ENCODE results near the gene EVI5. TPM values are rescaled to one million over a fixed set of nuclear protein-coding genes. Genes with fewer than 3 reads are reported as not detected.
"Not testable (repeated sequence)": the region's sequence is repeated elsewhere in the genome, so short reads cannot be mapped to it uniquely, and the experiment has no call there.

EVI5 gene
- polyA plus RNA-seq, 4 donors = 3.2 to 16.5 (median 5.4) TPM

GRCh38 chr1:92736395-92736794, 48.5 kb downstream of the EVI5 start:
- H3K27ac ChIP-seq (ENCODE audit: low read depth in 1 of 3, low read length in 2 of 3) = no peak overlapping the region
- H3K36me3 ChIP-seq (ENCODE audit: control insufficient read depth in 3 of 3, insufficient read depth in 2 of 3, low read depth in 1 of 3, low read length in 3 of 3) = peaks cover 0 to 7% (median 0%) of the 10 kb centered on the region in 3 donors
- DNase-seq (peak; percentile 11 to 40), FAIRE-seq (no peak)
- H3K4me1 ChIP-seq (ENCODE audit: control insufficient read depth in 3 of 3, insufficient read depth in 2 of 3, low read depth in 1 of 3, low read length in 2 of 3) = no peaks in the 10 kb centered on the region
- 78 to 82% (median 81%) methylated on average over 4 of the region's 4 CpGs for WGBS, 3 donors
- no peak overlapping the region for H3K4me3 ChIP-seq (ENCODE audit: low read depth in 1 of 3, low read length in 3 of 3)
- no peaks in the 10 kb centered on the region for H3K27me3 ChIP-seq (ENCODE audit: control insufficient read depth in 3 of 3, insufficient read depth in 3 of 3, low read length in 3 of 3)
- H3K9me3 ChIP-seq (ENCODE audit: control insufficient read depth in 2 of 2, insufficient read depth in 1 of 2, low read depth in 1 of 2, low read length in 1 of 2) = no peaks in the 10 kb centered on the region

DNA sequence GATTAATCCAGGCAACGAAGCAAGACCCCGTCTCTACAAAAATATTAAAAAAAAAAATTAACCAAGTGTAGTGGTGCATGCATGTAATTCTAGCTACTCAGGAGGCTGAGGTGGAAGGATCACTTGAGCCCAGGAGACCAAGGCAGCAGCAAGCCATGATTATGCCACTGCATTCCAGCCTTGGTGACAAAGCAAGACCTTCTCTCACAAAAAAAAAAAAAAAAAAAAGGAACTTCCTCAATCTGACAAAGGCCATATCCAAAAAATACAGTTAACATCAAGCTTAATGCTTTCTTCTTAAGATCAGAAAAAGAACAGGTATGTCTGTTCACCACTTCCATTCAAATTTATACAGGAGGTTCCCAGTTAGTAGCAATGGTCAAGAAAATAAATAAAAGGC, 54.4 kb downstream of the EVI5 start:
- H3K27ac ChIP-seq (ENCODE audit: low read depth in 1 of 3, low read length in 2 of 3) = no peak overlapping the region
- no peaks in the 10 kb centered on the region for H3K27me3 ChIP-seq (ENCODE audit: control insufficient read depth in 3 of 3, insufficient read depth in 3 of 3, low read length in 3 of 3)
- no peaks in the 10 kb centered on the region for H3K4me1 ChIP-seq (ENCODE audit: control insufficient read depth in 3 of 3, insufficient read depth in 2 of 3, low read depth in 1 of 3, low read length in 2 of 3)
- H3K36me3 ChIP-seq (ENCODE audit: control insufficient read depth in 3 of 3, insufficient read depth in 2 of 3, low read depth in 1 of 3, low read length in 3 of 3) = peaks cover 0 to 14% (median 0%) of the 10 kb centered on the region in 3 donors
- H3K4me3 ChIP-seq (ENCODE audit: low read depth in 1 of 3, low read length in 3 of 3) = no peak overlapping the region
- FAIRE-seq (no peak), DNase-seq (no peak)
- no peaks in the 10 kb centered on the region for H3K9me3 ChIP-seq (ENCODE audit: control insufficient read depth in 2 of 2, insufficient read depth in 1 of 2, low read depth in 1 of 2, low read length in 1 of 2)
- 95 to 98% (median 97%) methylated on average over 2 of the region's 2 CpGs for WGBS, 3 donors

- no peak for FAIRE-seq
- no peak for DNase-seq
- Histone ChIP-seq H3K9me3 (ENCODE audit: control insufficient read depth in 2 of 2, insufficient read depth in 1 of 2, low read depth in 1 of 2, low read length in 1 of 2) (peaks cover 0 to 11% of the 10 kb centered on the region in 2 donors), H3K4me3 (ENCODE audit: low read depth in 1 of 3, low read length in 3 of 3) (no peak overlapping the region), H3K4me1 (ENCODE audit: control insufficient read depth in 3 of 3, insufficient read depth in 2 of 3, low read depth in 1 of 3, low read length in 2 of 3) (no peaks in the 10 kb centered on the region), H3K27ac (ENCODE audit: low read depth in 1 of 3, low read length in 2 of 3) (no peak overlapping the region), H3K27me3 (ENCODE audit: control insufficient read depth in 3 of 3, insufficient read depth in 3 of 3, low read length in 3 of 3) (no peaks in the 10 kb centered on the region), H3K36me3 (ENCODE audit: control insufficient read depth in 3 of 3, insufficient read depth in 2 of 3, low read depth in 1 of 3, low read length in 3 of 3) (peaks cover 0 to 18% (median 0%) of the 10 kb centered on the region in 3 donors)
- WGBS, 3 donors = 76 to 82% (median 80%) methylated on average over 4 of the region's 4 CpGs
Measured at GRCh38 chr1:92728697-92729096, 56.2 kb downstream of the EVI5 start.

DNA sequence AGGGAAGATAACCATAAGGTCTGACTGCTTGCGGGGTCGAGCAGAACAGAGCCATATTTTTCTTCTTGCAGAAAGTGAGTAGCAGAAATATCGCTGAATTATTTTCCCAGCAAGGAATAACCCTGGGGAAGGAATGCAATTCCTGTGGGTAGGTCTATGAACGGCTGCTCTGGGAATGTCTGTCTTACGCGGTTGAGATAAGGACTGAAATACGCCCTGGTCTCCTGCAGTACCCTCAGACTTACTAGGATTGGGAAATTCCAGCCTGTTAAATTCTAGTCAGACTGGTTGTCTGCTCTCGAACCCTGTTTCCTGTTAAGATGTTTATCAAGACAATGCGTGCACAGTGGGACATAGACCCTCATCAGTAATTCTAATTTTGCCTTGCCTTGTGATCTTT, 61.2 kb downstream of the EVI5 start:
- not testable (repeated sequence) for H3K36me3 ChIP-seq (ENCODE audit: control insufficient read depth in 3 of 3, insufficient read depth in 2 of 3, low read depth in 1 of 3, low read length in 3 of 3); H3K27ac ChIP-seq (ENCODE audit: low read depth in 1 of 3, low read length in 2 of 3); H3K4me3 ChIP-seq (ENCODE audit: low read depth in 1 of 3, low read length in 3 of 3); FAIRE-seq; H3K27me3 ChIP-seq (ENCODE audit: control insufficient read depth in 3 of 3, insufficient read depth in 3 of 3, low read length in 3 of 3); DNase-seq; H3K4me1 ChIP-seq (ENCODE audit: control insufficient read depth in 3 of 3, insufficient read depth in 2 of 3, low read depth in 1 of 3, low read length in 2 of 3)
- peaks cover 0 to 13% of the 10 kb centered on the region in 2 donors for H3K9me3 ChIP-seq (ENCODE audit: control insufficient read depth in 2 of 2, insufficient read depth in 1 of 2, low read depth in 1 of 2, low read length in 1 of 2)
- WGBS, 3 donors = 94 to 97% (median 94%) methylated on average over 9 of the region's 9 CpGs

- H3K27ac ChIP-seq (ENCODE audit: low read depth in 1 of 3, low read length in 2 of 3) = no peak overlapping the region
- DNase-seq = no peak
- H3K4me3 ChIP-seq (ENCODE audit: low read depth in 1 of 3, low read length in 3 of 3) = no peak overlapping the region
- peaks cover 0 to 5% (median 0%) of the 10 kb centered on the region in 3 donors for H3K36me3 ChIP-seq (ENCODE audit: control insufficient read depth in 3 of 3, insufficient read depth in 2 of 3, low read depth in 1 of 3, low read length in 3 of 3)
- no peaks in the 10 kb centered on the region for H3K27me3 ChIP-seq (ENCODE audit: control insufficient read depth in 3 of 3, insufficient read depth in 3 of 3, low read length in 3 of 3)
- peaks cover 0 to 13% of the 10 kb centered on the region in 2 donors for H3K9me3 ChIP-seq (ENCODE audit: control insufficient read depth in 2 of 2, insufficient read depth in 1 of 2, low read depth in 1 of 2, low read length in 1 of 2)
- no peaks in the 10 kb centered on the region for H3K4me1 ChIP-seq (ENCODE audit: control insufficient read depth in 3 of 3, insufficient read depth in 2 of 3, low read depth in 1 of 3, low read length in 2 of 3)
- FAIRE-seq = no peak
Measured at GRCh38 chr1:92721886-92722285, 63.0 kb downstream of the EVI5 start.

GRCh38 chr1:92721157-92721556, 63.8 kb downstream of the EVI5 start:
- H3K36me3 ChIP-seq (ENCODE audit: control insufficient read depth in 3 of 3, insufficient read depth in 2 of 3, low read depth in 1 of 3, low read length in 3 of 3); DNase-seq; H3K4me3 ChIP-seq (ENCODE audit: low read depth in 1 of 3, low read length in 3 of 3); H3K4me1 ChIP-seq (ENCODE audit: control insufficient read depth in 3 of 3, insufficient read depth in 2 of 3, low read depth in 1 of 3, low read length in 2 of 3); H3K27ac ChIP-seq (ENCODE audit: low read depth in 1 of 3, low read length in 2 of 3); H3K27me3 ChIP-seq (ENCODE audit: control insufficient read depth in 3 of 3, insufficient read depth in 3 of 3, low read length in 3 of 3); FAIRE-seq: not testable (repeated sequence)
- WGBS, 3 donors = 100% methylated on average over 2 of the region's 2 CpGs; no CpG with 5 or more reads in 2 of the 3 donors
- H3K9me3 ChIP-seq (ENCODE audit: control insufficient read depth in 2 of 2, insufficient read depth in 1 of 2, low read depth in 1 of 2, low read length in 1 of 2) = peaks cover 0 to 15% of the 10 kb centered on the region in 2 donors

DNA sequence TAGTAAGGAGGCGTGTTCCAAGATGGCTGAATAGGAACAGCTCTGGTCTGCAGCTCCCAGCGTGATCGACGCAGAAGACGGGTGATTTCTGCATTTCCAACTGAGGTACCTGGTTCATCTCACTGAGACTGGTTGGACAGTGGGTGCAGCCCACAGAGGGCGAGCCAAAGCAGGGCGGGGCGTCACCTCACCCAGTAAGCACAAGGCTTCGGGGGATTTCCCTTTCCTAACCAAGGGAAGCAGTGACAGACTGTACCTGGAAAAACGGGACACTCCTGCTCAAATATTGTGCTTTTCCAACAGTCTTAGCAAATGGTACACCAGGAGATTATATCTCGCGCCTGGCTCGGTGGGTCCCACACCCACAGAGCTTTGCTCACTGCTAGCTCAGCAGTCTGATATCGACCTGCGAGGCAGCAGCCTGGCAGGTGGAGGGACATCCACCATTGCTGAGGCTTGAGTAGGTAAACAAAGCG, 69.4 kb downstream of the EVI5 start:
- DNase-seq; H3K4me1 ChIP-seq (ENCODE audit: control insufficient read depth in 3 of 3, insufficient read depth in 2 of 3, low read depth in 1 of 3, low read length in 2 of 3); H3K4me3 ChIP-seq (ENCODE audit: low read depth in 1 of 3, low read length in 3 of 3); FAIRE-seq; H3K27ac ChIP-seq (ENCODE audit: low read depth in 1 of 3, low read length in 2 of 3); H3K36me3 ChIP-seq (ENCODE audit: control insufficient read depth in 3 of 3, insufficient read depth in 2 of 3, low read depth in 1 of 3, low read length in 3 of 3); H3K27me3 ChIP-seq (ENCODE audit: control insufficient read depth in 3 of 3, insufficient read depth in 3 of 3, low read length in 3 of 3); H3K9me3 ChIP-seq (ENCODE audit: control insufficient read depth in 2 of 2, insufficient read depth in 1 of 2, low read depth in 1 of 2, low read length in 1 of 2): not testable (repeated sequence)
- 95% methylated on average over 16 of the region's 16 CpGs for WGBS, 3 donors

- DNase-seq = no peak
- Histone ChIP-seq H3K27ac (ENCODE audit: low read depth in 1 of 3, low read length in 2 of 3) (no peak overlapping the region), H3K36me3 (ENCODE audit: control insufficient read depth in 3 of 3, insufficient read depth in 2 of 3, low read depth in 1 of 3, low read length in 3 of 3) (peaks cover 0 to 5% (median 0%) of the 10 kb centered on the region in 3 donors), H3K27me3 (ENCODE audit: control insufficient read depth in 3 of 3, insufficient read depth in 3 of 3, low read length in 3 of 3) (no peaks in the 10 kb centered on the region), H3K4me1 (ENCODE audit: control insufficient read depth in 3 of 3, insufficient read depth in 2 of 3, low read depth in 1 of 3, low read length in 2 of 3) (peaks cover 0 to 14% (median 0%) of the 10 kb centered on the region in 3 donors), H3K9me3 (ENCODE audit: control insufficient read depth in 2 of 2, insufficient read depth in 1 of 2, low read depth in 1 of 2, low read length in 1 of 2) (peaks cover 0 to 5% of the 10 kb centered on the region in 2 donors), H3K4me3 (ENCODE audit: low read depth in 1 of 3, low read length in 3 of 3) (no peak overlapping the region)
- no peak for FAIRE-seq
- 80 to 90% (median 84%) methylated on average over 2 of the region's 2 CpGs for WGBS, 3 donors
Measured at GRCh38 chr1:92713939-92714338, 71.0 kb downstream of the EVI5 start.
